Heart right ventricle (tissue), 16 donors: ENCODE measurements around the gene POP7. TPM values are rescaled to one million over a fixed set of nuclear protein-coding genes. Genes with fewer than 3 reads are reported as not detected.

ENCODE experiments used
- ATAC-seq, 8 donors: fragments of 200-7000 bp; cut with Tn5 transposase; one replicate each; pipeline ENCODE4 v1.9.1; 2020; ENCODE audit warnings: mild to moderate bottlenecking in 8 of 8, moderate library complexity in 8 of 8, moderate number of reproducible peaks in 1 of 8
- DNase-seq, 2 donors: peaks; one replicate each; pipeline ENCODE4 v3.0.0-alpha.2; 2020
- H3K27ac ChIP-seq, 10 donors: fragments of 200-600 bp; sonication (generic) in 2 of 10; one replicate each; pipeline versions ENCODE4 v1.5.0 to v1.8.0; 2020 to 2022; ENCODE audit warnings: mild to moderate bottlenecking in 3 of 10
- H3K27me3 ChIP-seq, 7 donors: fragments of 200-600 bp; one replicate each; pipeline ENCODE4 v1.8.0; 2021 to 2022; ENCODE audit warnings: mild to moderate bottlenecking in 2 of 7
- H3K36me3 ChIP-seq, 9 donors: fragments of 200-600 bp; sonication (generic) in 1 of 9; one replicate each; pipeline versions ENCODE4 v1.5.0 to v1.8.0; 2020 to 2022; ENCODE audit warnings: mild to moderate bottlenecking in 2 of 9
- H3K4me1 ChIP-seq, 9 donors: fragments of 200-600 bp; sonication (generic) in 1 of 9; one replicate each; pipeline versions ENCODE4 v1.5.0 to v1.8.0; 2020 to 2022; ENCODE audit warnings: mild to moderate bottlenecking in 4 of 9
- H3K4me3 ChIP-seq, 10 donors: fragments of 200-600 bp; sonication (generic) in 2 of 10; one replicate each; pipeline versions ENCODE4 v1.5.0 to v1.8.0; 2020 to 2022; ENCODE audit warnings: mild to moderate bottlenecking in 7 of 10, moderate library complexity in 2 of 10
- H3K9me3 ChIP-seq, 11 donors: fragments of 200-600 bp in 10 of 11; sonication (generic) in 2 of 11; one replicate each; pipeline versions ENCODE4 v1.5.0 to v1.8.0; 2013 to 2022; ENCODE audit warnings: mild to moderate bottlenecking in 2 of 11, control low read depth in 1 of 11, moderate library complexity in 1 of 11
- WGBS, 2 donors: extraction: QIAGEN DNeasy Blood & Tissue Kit; methylation state at CpG; one replicate each; pipeline ENCODE4 v1.1.7; 2013; ENCODE audit warnings: inconsistent platforms in 1 of 2; 5-methylcytosine and 5-hydroxymethylcytosine counted together
- intact Hi-C, 10 donors: fragments of 100-400 bp; cut with DNase I; formaldehyde crosslinking; loops; one replicate each; pipeline versions ENCODE4 v1.11.1 to v1.14.2; 2022
- polyA plus RNA-seq, 2 donors: library from polyadenylated mRNA; stranded (reverse); fragments of 200-250 nt; gene quantifications; one replicate each; pipeline ENCODE4 v1.2.3, GENCODE V29; 2013
- total RNA-seq, 10 donors: library from RNA; stranded (reverse); fragmentation: NEBNext Ultra II Directional in 3 of 10; extraction: Animal tissue kit (Norgen Biotek cat#: 25700) in 3 of 10; gene quantifications; one replicate each; pipeline versions ENCODE4 v1.2.1 to v1.2.4, GENCODE V29; 2021 to 2023
- TF ChIP-seq, protein P1 (sequence below), 9 donors: fragments of 200-600 bp; sonication (generic) in 2 of 9; IDR thresholded peaks; one replicate each; pipeline versions ENCODE4 v1.5.0 to v1.8.0; 2021 to 2022; ENCODE audit warnings: antibody characterized with exemption in 9 of 9, mild to moderate bottlenecking in 5 of 9, moderate library complexity in 1 of 9
- donor health status: Arrhythmogenic right ventricular cardiomyopathy.
- donor health status: ischemic (EF 13 %, LVEDD 7.1; RV severe dilation, severe dysfunction).
- donor health status: healthy with polysubstance abuse.
- donor health status: DM: no; HTN: yes; CAD: no.
- donor health status: DM: no; HTN: no; CAD: no.
- donor health status: ischemic (EF 25% LVEDD 6.9; RV normal size, moderate dysfunction).
- donor health status: ischemic (EF 25% LVEDD 5.7; RV mildly dilated, moderate dysfunction).
- donor health status: healthy.
- donor health status: DM: yes; HTN: yes; CAD: no.
- donor health status: Ischemic cardiomyopathy.
- donor health status: ischemic (EF 35%, LVEDD 5.7; RV mildly dilated, moderate dysfunction).
- donor health status: nonischemic (EF 11% LVEDD 7.7; RV severe dilation, severe dysfunction).
- donor health status: DM: yes; HTN: yes; CAD: no.
- donor health status: PGD.
- donor health status: ischemic (EF 29% LVEDD 5.4; RV normal size, mild dysfunction).
- donor health status: nonischemic (EF 23%, LVEDD 6.1; RV moderate dilation, normal function).

Gene POP7
- total and polyA plus RNA-seq, 12 donors: 23.2 to 71.5 (median 25.7) TPM

DNA sequence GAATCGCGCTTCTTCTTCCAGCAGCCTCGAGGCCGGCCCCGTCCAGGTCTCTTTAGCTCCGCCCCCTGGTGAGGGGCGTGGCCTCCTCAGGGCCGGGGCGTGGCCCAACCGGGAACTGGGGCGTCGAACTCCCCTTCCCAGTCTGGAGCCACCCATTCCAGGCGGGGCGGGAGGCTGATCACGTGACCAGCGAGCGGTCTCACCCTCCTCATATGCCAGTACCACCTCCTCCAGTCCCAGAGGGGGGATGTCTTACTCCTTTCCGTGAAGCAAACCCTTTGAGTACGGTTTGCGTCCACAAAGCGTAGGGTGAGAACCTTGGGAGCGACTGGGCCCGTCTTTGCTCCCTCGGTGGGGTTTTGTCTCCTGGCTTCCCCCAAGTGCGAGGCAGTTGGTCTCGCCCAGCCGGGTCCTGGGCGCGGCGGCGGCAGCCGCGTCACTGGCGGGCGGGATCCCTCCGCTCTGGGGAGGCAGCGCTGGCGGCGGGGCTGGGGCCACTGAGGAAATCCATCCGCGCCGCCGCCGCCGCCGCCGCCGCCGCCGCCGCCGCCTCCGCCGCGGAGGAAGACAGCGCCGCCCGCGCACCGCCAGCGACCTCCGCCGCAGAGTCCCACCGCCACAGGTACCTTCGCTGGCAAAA is 32.5 kb upstream of the POP7 start, which contains the start of gene GNB2:
Gene GNB2, plus strand, starts transcription at position 439 of the 640 bp plus-strand sequence. CDS start 2,526 bp downstream, outside the sequence.
- intact Hi-C loops: loop anchor here in 5 of 10 donors (1.0 to 10.0 kb wide), 8 partner anchors 32 to 199 kb away; partner anchors contain the start of genes MOSPD3 (in 4 of the 5), FBXO24 (in 1 of the 5), LRCH4 (in 1 of the 5) and TSC22D4 (in 1 of the 5)
- peak; percentile 92 to 95 (median 94) for ATAC-seq
- 0% methylated on average over 63 of the region's 65 CpGs for WGBS, 2 donors
- Histone ChIP-seq H3K4me3 (peak within 1 kb of the TSS; percentile 95 to 99 (median 96)), H3K4me1 (peaks cover 0 to 34% (median 22%) of the 10 kb centered on the region in 9 donors), H3K27ac (peak within 1 kb of the TSS; percentile 78 to 100 (median 98)), H3K9me3 (no peaks in the 10 kb centered on the region), H3K27me3 (no peaks in the 10 kb centered on the region), H3K36me3 (peaks cover 0 to 23% (median 19%) of the 10 kb centered on the region in 9 donors)
- TF ChIP-seq, protein P1, sequence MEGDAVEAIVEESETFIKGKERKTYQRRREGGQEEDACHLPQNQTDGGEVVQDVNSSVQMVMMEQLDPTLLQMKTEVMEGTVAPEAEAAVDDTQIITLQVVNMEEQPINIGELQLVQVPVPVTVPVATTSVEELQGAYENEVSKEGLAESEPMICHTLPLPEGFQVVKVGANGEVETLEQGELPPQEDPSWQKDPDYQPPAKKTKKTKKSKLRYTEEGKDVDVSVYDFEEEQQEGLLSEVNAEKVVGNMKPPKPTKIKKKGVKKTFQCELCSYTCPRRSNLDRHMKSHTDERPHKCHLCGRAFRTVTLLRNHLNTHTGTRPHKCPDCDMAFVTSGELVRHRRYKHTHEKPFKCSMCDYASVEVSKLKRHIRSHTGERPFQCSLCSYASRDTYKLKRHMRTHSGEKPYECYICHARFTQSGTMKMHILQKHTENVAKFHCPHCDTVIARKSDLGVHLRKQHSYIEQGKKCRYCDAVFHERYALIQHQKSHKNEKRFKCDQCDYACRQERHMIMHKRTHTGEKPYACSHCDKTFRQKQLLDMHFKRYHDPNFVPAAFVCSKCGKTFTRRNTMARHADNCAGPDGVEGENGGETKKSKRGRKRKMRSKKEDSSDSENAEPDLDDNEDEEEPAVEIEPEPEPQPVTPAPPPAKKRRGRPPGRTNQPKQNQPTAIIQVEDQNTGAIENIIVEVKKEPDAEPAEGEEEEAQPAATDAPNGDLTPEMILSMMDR (IDR thresholded peaks at IDR 0.05): no peak
- DNase-seq: peak; percentile 99

DNA sequence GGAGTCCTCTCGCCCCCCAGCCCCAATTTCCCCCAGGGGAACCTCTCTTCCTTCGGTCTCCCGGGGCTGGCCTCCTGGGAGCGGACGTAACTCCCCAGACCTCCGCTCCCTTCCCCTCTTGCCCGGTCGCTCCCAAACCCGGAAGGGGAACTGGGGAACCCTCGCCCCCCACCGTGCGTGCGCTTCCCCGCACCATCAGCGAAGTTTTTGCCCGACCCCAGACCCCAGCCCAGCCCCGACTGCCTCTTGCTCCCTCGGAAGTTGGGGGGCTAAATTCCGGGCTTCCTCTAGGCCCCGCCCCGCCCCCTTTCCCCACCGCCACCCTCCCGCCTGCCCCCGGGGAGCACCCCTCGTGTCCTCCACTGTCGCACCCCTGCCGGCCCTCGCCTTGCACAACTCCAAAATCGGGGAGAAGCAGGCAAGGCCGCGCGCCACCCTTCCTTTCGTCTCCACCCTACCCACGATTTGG is 31.9 kb upstream of the POP7 start:
- 0 to 1% methylated on average over 28 to 34 of the region's 34 CpGs for WGBS, 2 donors
- Histone ChIP-seq H3K27me3 (no peaks in the 10 kb centered on the region), H3K27ac (peak overlapping the region; percentile 78 to 100 (median 98)), H3K4me3 (peak overlapping the region; percentile 95 to 99 (median 96)), H3K4me1 (peaks cover 0 to 38% (median 23%) of the 10 kb centered on the region in 9 donors), H3K9me3 (no peaks in the 10 kb centered on the region), H3K36me3 (peaks cover 0 to 28% (median 25%) of the 10 kb centered on the region in 9 donors)
- DNase-seq (peak; percentile 59), ATAC-seq (peak in 2 of 8 donors; percentile 0)
- TF ChIP-seq, protein P1 (IDR thresholded peaks at IDR 0.05): no peak
- intact Hi-C loops: loop anchor here in 5 of 10 donors (1.0 to 10.0 kb wide), 9 partner anchors 17 to 199 kb away; partner anchors contain the start of genes MOSPD3 (in 4 of the 5), FBXO24 (in 1 of the 5), LRCH4 (in 1 of the 5) and TSC22D4 (in 1 of the 5)

DNA sequence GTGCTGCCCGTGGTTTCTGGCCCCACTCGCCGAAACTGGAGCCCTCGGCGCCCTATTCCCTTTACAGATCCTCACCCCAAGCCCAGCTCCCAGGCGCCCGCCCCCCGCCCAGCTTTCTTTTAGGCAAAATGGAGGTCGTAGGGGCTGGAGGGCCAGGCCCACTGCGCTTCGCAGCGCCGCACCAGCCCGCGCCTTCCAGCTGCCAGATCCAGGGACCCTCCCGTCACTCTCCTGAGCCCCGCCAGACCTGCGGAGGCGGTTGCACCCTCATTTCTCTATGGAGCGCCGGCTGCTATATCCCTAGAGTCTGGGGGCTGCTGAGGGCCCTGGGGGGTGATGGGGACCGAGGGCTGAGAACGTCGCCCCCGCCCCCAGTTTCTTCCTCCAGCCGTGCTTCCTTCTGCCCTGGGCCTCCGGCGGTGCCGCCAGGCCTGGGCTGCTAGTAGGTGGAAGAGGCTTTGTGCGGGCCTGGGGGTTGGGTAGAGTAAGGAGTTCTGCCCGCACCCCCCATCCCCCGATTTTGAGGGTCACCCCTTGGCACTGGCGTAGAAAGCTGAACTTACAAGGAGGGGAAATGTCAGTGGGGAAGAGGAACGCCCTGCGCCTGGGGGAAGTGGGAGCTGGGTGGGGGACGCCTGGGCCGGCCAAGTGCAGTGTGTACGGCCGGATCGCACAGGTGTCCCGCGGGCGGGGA is 31.4 kb upstream of the POP7 start:
- ATAC-seq (peak in 1 of 8 donors; percentile 1), DNase-seq (peak in 1 of 2 donors; percentile 38)
- 0 to 1% methylated on average over 43 of the region's 43 CpGs for WGBS, 2 donors
- TF ChIP-seq, protein P1 (IDR thresholded peaks at IDR 0.05): no peak
- no peaks in the 10 kb centered on the region for H3K27me3 ChIP-seq
- peaks cover 0 to 34% (median 29%) of the 10 kb centered on the region in 9 donors for H3K36me3 ChIP-seq
- intact Hi-C loops: loop anchor here in 5 of 10 donors (2.0 to 10.0 kb wide), 6 partner anchors 16 to 242 kb away; partner anchors contain the start of genes MOSPD3 (in 2 of the 5) and TSC22D4 (in 1 of the 5)
- H3K4me1 ChIP-seq: peaks cover 0 to 44% (median 23%) of the 10 kb centered on the region in 9 donors
- peak overlapping the region; percentile 95 to 99 (median 96) for H3K4me3 ChIP-seq
- peak overlapping the region; percentile 78 to 100 (median 98) for H3K27ac ChIP-seq
- H3K9me3 ChIP-seq: no peaks in the 10 kb centered on the region

DNA sequence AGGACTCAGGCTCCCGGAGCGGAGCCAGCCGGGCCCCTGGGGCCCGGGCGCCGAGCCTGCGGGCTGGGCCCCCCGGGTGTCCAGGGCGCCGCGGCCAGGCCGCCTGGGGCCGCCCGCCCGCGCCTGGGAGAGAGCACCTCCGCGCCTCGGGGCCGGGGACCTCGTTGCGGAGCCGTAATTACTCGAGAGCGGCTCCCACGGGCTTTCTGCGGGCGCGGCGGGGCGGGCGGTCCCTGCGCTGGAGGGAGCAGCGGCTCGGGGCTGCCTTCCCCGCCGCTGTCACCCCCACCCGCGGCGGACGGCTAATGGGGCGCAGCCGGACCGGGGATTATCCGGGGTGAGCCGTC is 30.8 kb upstream of the POP7 start:
- peaks cover 0 to 49% (median 23%) of the 10 kb centered on the region in 9 donors for H3K4me1 ChIP-seq
- intact Hi-C loops: loop anchor here in 3 of 10 donors (2.0 to 10.0 kb wide), 4 partner anchors 16 to 243 kb away; partner anchors contain the start of genes MOSPD3 (in 1 of the 3) and TSC22D4 (in 1 of the 3)
- peak overlapping the region; percentile 78 to 100 (median 98) for H3K27ac ChIP-seq
- whole genome bisulfite sequencing, 2 donors: 0% methylated on average over 39 to 46 of the region's 46 CpGs
- TF ChIP-seq, protein P1 (IDR thresholded peaks at IDR 0.05): no peak
- no peak for DNase-seq
- H3K4me3 ChIP-seq: peak overlapping the region; percentile 95 to 99 (median 96)
- no peak for ATAC-seq
- H3K27me3 ChIP-seq: no peaks in the 10 kb centered on the region
- H3K36me3 ChIP-seq: peaks cover 0 to 39% (median 29%) of the 10 kb centered on the region in 9 donors
- no peaks in the 10 kb centered on the region for H3K9me3 ChIP-seq
